Neuronal stem cell (in vitro differentiated cells): ENCODE results near the gene ERCC8.

Source experiments
- DNase-seq: peaks from one replicate; pipeline ENCODE4 v3.0.0-alpha.2; 2013; ENCODE audit warnings: low spot score
- H2AFZ ChIP-seq: one replicate; pipeline ENCODE4 v1.6.1; 2013; ENCODE audit warnings: mild to moderate bottlenecking, low read length, inconsistent platforms
- H2AK5ac ChIP-seq: 2 replicates; pipeline ENCODE4 v1.6.1; 2013; ENCODE audit warnings: low read depth, mild to moderate bottlenecking, inconsistent platforms, low read length, moderate library complexity, mixed read lengths
- H2BK120ac ChIP-seq: 2 replicates; pipeline ENCODE4 v1.6.1; 2013; ENCODE audit warnings: low read depth, mild to moderate bottlenecking, inconsistent platforms, low read length, moderate library complexity, mixed read lengths
- H2BK12ac ChIP-seq: one replicate; pipeline ENCODE4 v1.6.1; 2013; ENCODE audit warnings: low read length, inconsistent platforms
- H2BK15ac ChIP-seq: 2 replicates; pipeline ENCODE4 v1.6.1; 2013; ENCODE audit warnings: mild to moderate bottlenecking, low read length, inconsistent platforms, mixed read lengths
- H2BK5ac ChIP-seq: one replicate; pipeline ENCODE4 v1.6.1; 2013; ENCODE audit warnings: inconsistent platforms, mild to moderate bottlenecking, low read length, moderate library complexity
- H3K14ac ChIP-seq: one replicate; pipeline ENCODE4 v1.6.1; 2013; ENCODE audit warnings: low read length, inconsistent platforms
- H3K18ac ChIP-seq: 2 replicates; pipeline ENCODE4 v1.6.1; 2013; ENCODE audit warnings: low read length, inconsistent platforms
- H3K23ac ChIP-seq: 2 replicates; pipeline ENCODE4 v1.6.1; 2013; ENCODE audit warnings: low read depth, mild to moderate bottlenecking, mixed read lengths, low read length, inconsistent platforms; ENCODE audit not compliant: poor library complexity
- H3K27ac ChIP-seq: replicated peaks from 3 replicates; pipeline ENCODE4 v1.5.1; 2013; ENCODE audit warnings: low read length, inconsistent platforms
- H3K27me3 ChIP-seq, 3 experiments: 2 replicates each; pipeline ENCODE4 v1.6.1; 2013; ENCODE audit warnings: low read length in 3 of 3, mild to moderate bottlenecking in 2 of 3, inconsistent platforms in 1 of 3, low read depth in 1 of 3, mixed read lengths in 1 of 3, moderate library complexity in 1 of 3; ENCODE audit not compliant: control insufficient read depth in 3 of 3, insufficient read depth in 3 of 3
- H3K36me3 ChIP-seq, 2 donors: replicated peaks in 1 of 2; 2 replicates each; pipeline ENCODE4 v1.6.1; 2013; ENCODE audit warnings: low read length in 2 of 2; ENCODE audit not compliant: control insufficient read depth in 2 of 2, insufficient read depth in 2 of 2
- H3K4ac ChIP-seq: 2 replicates; pipeline ENCODE4 v1.6.1; 2013; ENCODE audit warnings: inconsistent platforms, mild to moderate bottlenecking, low read length, moderate library complexity
- H3K4me1 ChIP-seq, 2 donors: 1 replicate in 1 of 2; 2 replicates in 1 of 2; pipeline ENCODE4 v1.6.1; 2013; ENCODE audit warnings: low read length in 2 of 2, low read depth in 1 of 2; ENCODE audit not compliant: control insufficient read depth in 2 of 2, insufficient read depth in 1 of 2
- H3K4me2 ChIP-seq: one replicate; pipeline ENCODE4 v1.6.1; 2013; ENCODE audit warnings: mild to moderate bottlenecking, low read length, inconsistent platforms; ENCODE audit not compliant: insufficient read depth, poor library complexity, severe bottlenecking
- H3K4me3 ChIP-seq, 2 donors: 2 replicates each; pipeline ENCODE4 v1.5.1; 2013; ENCODE audit warnings: low read length in 2 of 2, mild to moderate bottlenecking in 2 of 2, inconsistent platforms in 1 of 2, moderate library complexity in 1 of 2
- H3K79me1 ChIP-seq: one replicate; pipeline ENCODE4 v1.6.1; 2013; ENCODE audit warnings: low read depth, mild to moderate bottlenecking, inconsistent platforms, low read length, moderate library complexity
- H3K9ac ChIP-seq: one replicate; pipeline ENCODE4 v1.6.1; 2013; ENCODE audit warnings: mild to moderate bottlenecking, low read depth, low read length, inconsistent platforms; ENCODE audit not compliant: poor library complexity
- H3K9me3 ChIP-seq, 2 donors: replicated peaks in 1 of 2; 2 replicates each; pipeline versions ENCODE3 to v1.6.1; 2013; ENCODE audit warnings: low read length in 2 of 2, mild to moderate bottlenecking in 2 of 2, inconsistent platforms in 1 of 2, low read depth in 1 of 2, mixed read lengths in 1 of 2, moderate library complexity in 1 of 2; ENCODE audit not compliant: control insufficient read depth in 2 of 2, insufficient read depth in 1 of 2
- H4K8ac ChIP-seq: one replicate; pipeline ENCODE4 v1.6.1; 2013; ENCODE audit warnings: low read depth, mild to moderate bottlenecking, inconsistent platforms, low read length, moderate library complexity
- H4K91ac ChIP-seq: one replicate; pipeline ENCODE4 v1.6.1; 2013; ENCODE audit warnings: low read length, low read depth, mild to moderate bottlenecking, inconsistent platforms; ENCODE audit not compliant: poor library complexity
- WGBS, 2 donors: extraction: QIAGEN DNeasy Blood & Tissue Kit; methylation state at CpG; one replicate each; pipeline ENCODE4 v1.1.7; 2013; ENCODE audit warnings: missing lambda C conversion rate in 2 of 2, mixed read lengths in 1 of 2; ENCODE audit not compliant: insufficient read length in 2 of 2, insufficient replicate concordance in 1 of 2; ENCODE audit errors: extremely low coverage in 2 of 2; 5-methylcytosine and 5-hydroxymethylcytosine counted together

The ERCC8 gene

GRCh38 chr5:60888359-60889061 is 56.4 kb downstream of the ERCC8 start:
- Histone ChIP-seq H4K8ac (no peak overlapping the region), H3K4me1 (no peaks in the 10 kb centered on the region), H2BK12ac (no peak overlapping the region), H3K23ac (no peak overlapping the region), H3K27me3 (no peaks in the 10 kb centered on the region), H2BK5ac (no peak overlapping the region), H3K27ac (no peak overlapping the region), H3K9me3 (peaks cover 2 to 3% of the 10 kb centered on the region in 2 donors), H2AK5ac (no peak overlapping the region), H2AFZ (no peak overlapping the region), H3K36me3 (peaks cover 7 to 45% of the 10 kb centered on the region in 2 donors), H3K14ac (no peak overlapping the region), H3K79me1 (no peaks in the 10 kb centered on the region), H4K91ac (no peak overlapping the region), H3K9ac (no peak overlapping the region), H3K4me3 (no peak overlapping the region), H3K4me2 (no peak overlapping the region), H3K4ac (no peak overlapping the region), H2BK15ac (no peak overlapping the region), H2BK120ac (no peak overlapping the region), H3K18ac (no peak overlapping the region)
- no peak for DNase-seq
- WGBS, 2 donors: no CpG with 5 or more reads among the region's 2 CpGs

GRCh38 chr5:60887746-60888145 is 57.1 kb downstream of the ERCC8 start:
- Histone ChIP-seq H3K9me3 (peaks cover 2 to 6% of the 10 kb centered on the region in 2 donors), H3K9ac (no peak overlapping the region), H3K4me2 (no peak overlapping the region), H2AFZ (no peak overlapping the region), H3K18ac (no peak overlapping the region), H3K27ac (no peak overlapping the region), H3K4ac (no peak overlapping the region), H3K14ac (no peak overlapping the region), H2BK120ac (no peak overlapping the region), H2AK5ac (no peak overlapping the region), H3K4me1 (no peaks in the 10 kb centered on the region), H3K4me3 (no peak overlapping the region), H2BK12ac (no peak overlapping the region), H3K36me3 (peaks cover 6 to 42% of the 10 kb centered on the region in 2 donors), H2BK15ac (no peak overlapping the region), H4K8ac (no peak overlapping the region), H3K23ac (no peak overlapping the region), H4K91ac (no peak overlapping the region), H2BK5ac (no peak overlapping the region), H3K79me1 (no peaks in the 10 kb centered on the region), H3K27me3 (no peaks in the 10 kb centered on the region)
- no peak for DNase-seq
- WGBS, 2 donors: no CpG with 5 or more reads among the region's 2 CpGs

- Histone ChIP-seq H2BK5ac (no peak overlapping the region), H2BK15ac (no peak overlapping the region), H3K23ac (no peak overlapping the region), H4K91ac (no peak overlapping the region), H3K4me3 (no peak overlapping the region), H4K8ac (no peak overlapping the region), H3K36me3 (peaks cover 2 to 36% of the 10 kb centered on the region in 2 donors), H2AK5ac (no peak overlapping the region), H3K4me2 (no peak overlapping the region), H3K18ac (no peak overlapping the region), H3K27ac (no peak overlapping the region), H2BK12ac (no peak overlapping the region), H2BK120ac (no peak overlapping the region), H3K4ac (no peak overlapping the region), H3K4me1 (no peaks in the 10 kb centered on the region), H2AFZ (no peak overlapping the region), H3K9me3 (peaks cover 0 to 6% of the 10 kb centered on the region in 2 donors), H3K27me3 (no peaks in the 10 kb centered on the region), H3K14ac (no peak overlapping the region), H3K9ac (no peak overlapping the region), H3K79me1 (no peaks in the 10 kb centered on the region)
- no CpG with 5 or more reads among the region's 1 CpG for WGBS, 2 donors
- DNase-seq: no peak
Measured at GRCh38 chr5:60887096-60887495, 57.8 kb downstream of the ERCC8 start.

- no peak overlapping the region for H4K91ac ChIP-seq
- H3K9ac ChIP-seq: no peak overlapping the region
- no peaks in the 10 kb centered on the region for H3K27me3 ChIP-seq
- no peak overlapping the region for H3K27ac ChIP-seq
- H3K9me3 ChIP-seq: peaks cover 0 to 10% of the 10 kb centered on the region in 2 donors
- H2BK120ac ChIP-seq: no peak overlapping the region
- H3K4ac ChIP-seq: no peak overlapping the region
- no peak overlapping the region for H2BK12ac ChIP-seq
- no peak overlapping the region for H3K23ac ChIP-seq
- H2AFZ ChIP-seq: no peak overlapping the region
- peaks cover 0 to 36% of the 10 kb centered on the region in 2 donors for H3K36me3 ChIP-seq
- H2BK5ac ChIP-seq: no peak overlapping the region
- no peaks in the 10 kb centered on the region for H3K79me1 ChIP-seq
- no peaks in the 10 kb centered on the region for H3K4me1 ChIP-seq
- no CpG with 5 or more reads among the region's 5 CpGs for WGBS, 2 donors
- no peak overlapping the region for H3K14ac ChIP-seq
- H3K4me2 ChIP-seq: no peak overlapping the region
- H4K8ac ChIP-seq: no peak overlapping the region
- H2AK5ac ChIP-seq: no peak overlapping the region
- no peak for DNase-seq
- H3K18ac ChIP-seq: no peak overlapping the region
- no peak overlapping the region for H2BK15ac ChIP-seq
- no peak overlapping the region for H3K4me3 ChIP-seq
Measured at GRCh38 chr5:60886158-60886557, 58.7 kb downstream of the ERCC8 start.
